ENCODE data around the gene SREBF1.

The SREBF1 gene

GRCh38 chr17:17797119-17797809, 39.5 kb downstream of the SREBF1 start:
- no peak overlapping the region for H3K9ac ChIP-seq (ENCODE audit: low read depth, low read length)
- no peak for TF ChIP-seq EZH2 (IDR thresholded peaks at IDR 0.05; ENCODE audit: borderline replicate concordance, low read depth, low read length, severe bottlenecking)
- no peak for TF ChIP-seq CTCF (IDR thresholded peaks at IDR 0.05; ENCODE audit: borderline replicate concordance, extremely low read depth, low read length, poor library complexity, severe bottlenecking)
- DNase-seq (no peak), ATAC-seq (ENCODE audit: insufficient read depth, low read depth) (no peak)
- peaks cover 17% of the 10 kb centered on the region for H3K79me2 ChIP-seq (ENCODE audit: insufficient read depth, low read length)
- H3K36me3 ChIP-seq (ENCODE audit: insufficient read depth, low read length), result peaks cover 95% of the 10 kb centered on the region
- no peak overlapping the region for H3K4me3 ChIP-seq (ENCODE audit: low read depth in 1 of 2, low read length in 2 of 2)
- H3K27me3 ChIP-seq (ENCODE audit: insufficient read depth, low read length, poor library complexity), result no peaks in the 10 kb centered on the region
- H4K20me1 ChIP-seq (ENCODE audit: insufficient read depth, low read length), result peaks cover 83% of the 10 kb centered on the region
- H3K27ac ChIP-seq (ENCODE audit: low read length), result no peak overlapping the region
- H3K4me1 ChIP-seq (ENCODE audit: insufficient read depth, low read length), result no peaks in the 10 kb centered on the region
- H3K4me2 ChIP-seq (ENCODE audit: insufficient read depth, low read length), result no peak overlapping the region
- H3K9me3 ChIP-seq (ENCODE audit: insufficient read depth, low read length, severe bottlenecking), result no peaks in the 10 kb centered on the region
- H2AFZ ChIP-seq (ENCODE audit: low read depth, low read length), result no peak overlapping the region

GRCh38 chr17:17796787-17797061, 40.1 kb downstream of the SREBF1 start:
- no peak for TF ChIP-seq EZH2 (IDR thresholded peaks at IDR 0.05; ENCODE audit: borderline replicate concordance, low read depth, low read length, severe bottlenecking)
- TF ChIP-seq CTCF (IDR thresholded peaks at IDR 0.05; ENCODE audit: borderline replicate concordance, extremely low read depth, low read length, poor library complexity, severe bottlenecking), result no peak
- H3K4me3 ChIP-seq (ENCODE audit: low read depth in 1 of 2, low read length in 2 of 2), result no peak overlapping the region
- no peak overlapping the region for H3K4me2 ChIP-seq (ENCODE audit: insufficient read depth, low read length)
- H3K9ac ChIP-seq (ENCODE audit: low read depth, low read length), result no peak overlapping the region
- no peak overlapping the region for H3K27ac ChIP-seq (ENCODE audit: low read length)
- ATAC-seq (ENCODE audit: insufficient read depth, low read depth), result no peak
- peaks cover 91% of the 10 kb centered on the region for H3K36me3 ChIP-seq (ENCODE audit: insufficient read depth, low read length)
- no peak overlapping the region for H2AFZ ChIP-seq (ENCODE audit: low read depth, low read length)
- no peaks in the 10 kb centered on the region for H3K9me3 ChIP-seq (ENCODE audit: insufficient read depth, low read length, severe bottlenecking)
- H3K4me1 ChIP-seq (ENCODE audit: insufficient read depth, low read length), result no peaks in the 10 kb centered on the region
- DNase-seq, result no peak
- H3K79me2 ChIP-seq (ENCODE audit: insufficient read depth, low read length), result peaks cover 22% of the 10 kb centered on the region
- peaks cover 83% of the 10 kb centered on the region for H4K20me1 ChIP-seq (ENCODE audit: insufficient read depth, low read length)
- H3K27me3 ChIP-seq (ENCODE audit: insufficient read depth, low read length, poor library complexity), result no peaks in the 10 kb centered on the region

- no peaks in the 10 kb centered on the region for H3K4me1 ChIP-seq (ENCODE audit: insufficient read depth, low read length)
- no peak overlapping the region for H3K4me2 ChIP-seq (ENCODE audit: insufficient read depth, low read length)
- peaks cover 28% of the 10 kb centered on the region for H3K79me2 ChIP-seq (ENCODE audit: insufficient read depth, low read length)
- no peaks in the 10 kb centered on the region for H3K27me3 ChIP-seq (ENCODE audit: insufficient read depth, low read length, poor library complexity)
- H3K27ac ChIP-seq (ENCODE audit: low read length), result no peak overlapping the region
- H3K9me3 ChIP-seq (ENCODE audit: insufficient read depth, low read length, severe bottlenecking), result no peaks in the 10 kb centered on the region
- DNase-seq, result no peak
- H2AFZ ChIP-seq (ENCODE audit: low read depth, low read length), result no peak overlapping the region
- ATAC-seq (ENCODE audit: insufficient read depth, low read depth), result no peak
- H4K20me1 ChIP-seq (ENCODE audit: insufficient read depth, low read length), result peaks cover 83% of the 10 kb centered on the region
- H3K9ac ChIP-seq (ENCODE audit: low read depth, low read length), result no peak overlapping the region
- H3K36me3 ChIP-seq (ENCODE audit: insufficient read depth, low read length), result peaks cover 86% of the 10 kb centered on the region
- no peak overlapping the region for H3K4me3 ChIP-seq (ENCODE audit: low read depth in 1 of 2, low read length in 2 of 2)
- no peak for TF ChIP-seq EZH2 (IDR thresholded peaks at IDR 0.05; ENCODE audit: borderline replicate concordance, low read depth, low read length, severe bottlenecking)
- TF ChIP-seq CTCF (IDR thresholded peaks at IDR 0.05; ENCODE audit: borderline replicate concordance, extremely low read depth, low read length, poor library complexity, severe bottlenecking), result no peak
Observed at GRCh38 chr17:17795946-17796786, 40.6 kb downstream of the SREBF1 start.
